K562 (cell line): ENCODE data around the gene ZNF629. TPM values are rescaled to one million over a fixed set of nuclear protein-coding genes. Genes with fewer than 3 reads are reported as not detected.

Source experiments
- C11orf30 ChIP-seq: fragments of 450-650 bp; IDR thresholded peaks from 2 replicates; pipeline ENCODE4 v1.6.1; 2016; ENCODE audit warnings: low read depth, mild to moderate bottlenecking
- CBFB ChIP-seq: sonication (generic); formaldehyde crosslinking; IDR thresholded peaks from 2 replicates; pipeline ENCODE4 v1.4.0; 2020; ENCODE audit warnings: mild to moderate bottlenecking, missing genetic modification reagents
- EHMT2 ChIP-seq: fragments of 450-650 bp; IDR thresholded peaks from 2 replicates; pipeline ENCODE4 v1.6.1; 2018; ENCODE audit warnings: antibody characterized with exemption
- HDAC3 ChIP-seq: fragments of 450-650 bp; IDR thresholded peaks from 2 replicates; pipeline ENCODE4 v1.6.1; 2018; ENCODE audit warnings: borderline replicate concordance, mild to moderate bottlenecking, moderate library complexity; ENCODE audit not compliant: partially characterized antibody
- NCOA2 ChIP-seq, 2 experiments: fragments of 450-650 bp; IDR thresholded peaks; 2 replicates each; pipeline ENCODE4 v1.6.1; 2018; ENCODE audit warnings: mild to moderate bottlenecking in 2 of 2, moderate library complexity in 1 of 2; ENCODE audit not compliant: partially characterized antibody in 2 of 2
- RBM39 ChIP-seq: fragments of 200-400 bp; formaldehyde crosslinking; optimal IDR thresholded peaks from 2 replicates; pipeline ENCODE3; 2018; ENCODE audit warnings: low read depth, low read length
- SMARCA5 ChIP-seq: fragments of 450-650 bp; IDR thresholded peaks from 2 replicates; pipeline ENCODE4 v1.6.1; 2016
- THRAP3 ChIP-seq: fragments of 450-650 bp; IDR thresholded peaks from 2 replicates; pipeline ENCODE4 v1.6.1; 2016; ENCODE audit warnings: mild to moderate bottlenecking, inconsistent platforms, borderline replicate concordance
- ZNF143 ChIP-seq: sonication (generic); formaldehyde crosslinking; IDR thresholded peaks from 2 replicates; pipeline ENCODE4 v1.9.0; 2022; ENCODE audit warnings: mild to moderate bottlenecking, missing genetic modification reagents
- ZSCAN29 ChIP-seq: fragments of 450-650 bp; IDR thresholded peaks from 2 replicates; pipeline ENCODE4 v1.6.1; 2017
- polyA plus RNA-seq, 8 experiments: library from polyadenylated mRNA; depleted of rRNA in 4 of 8; stranded (reverse) in 5 of 8; unstranded in 3 of 8; fragments of >200 nt; fragmentation: Nextera tagmentation in 2 of 8; fragmentation: Illumina TruSeq in 1 of 8; extraction: Ambion mirVana in 2 of 8; extraction: Trizol in 1 of 8; gene quantifications; 2 replicates each; pipeline versions ENCODE4 v1.2.1 to v1.2.3, GENCODE V29; 2011 to 2014; ENCODE audit warnings: inconsistent platforms in 1 of 8, missing spikeins in 1 of 8
- total RNA-seq, 7 experiments: library from RNA; depleted of rRNA in 6 of 7; stranded (reverse); fragments of >200 nt in 6 of 7; fragmentation: Illumina TruSeq in 2 of 7; extraction: Trizol in 2 of 7; gene quantifications; 2 replicates each; pipeline versions ENCODE4 v1.2.1 to v1.2.3, GENCODE V29; 2011 to 2021; ENCODE audit warnings: low replicate concordance in 1 of 7
- TF ChIP-seq, protein P1 (sequence below): sonication (generic); formaldehyde crosslinking; IDR thresholded peaks from 2 replicates; pipeline ENCODE4 v1.8.0; 2023; ENCODE audit warnings: missing genetic modification reagents, mild to moderate bottlenecking, borderline replicate concordance
- TF ChIP-seq, protein P2 (sequence below): fragments of 200-800 bp; sonication (Bioruptor generic); IDR thresholded peaks from 2 replicates; pipeline ENCODE4 v1.6.1; 2017; ENCODE audit warnings: missing genetic modification characterization, missing compliant biosample characterization
- TF ChIP-seq, protein P3 (sequence below): sonication (generic); formaldehyde crosslinking; IDR thresholded peaks from 2 replicates; pipeline ENCODE4 v1.8.0; 2022; ENCODE audit warnings: mild to moderate bottlenecking, missing genetic modification reagents

ZNF629 gene
- total and polyA plus RNA-seq, 9 of the 15 experiments (the other 6 are each of a cell fraction or from before 2014, with no cell fraction given): 0.44 to 18.8 (median 7.4) TPM

DNA sequence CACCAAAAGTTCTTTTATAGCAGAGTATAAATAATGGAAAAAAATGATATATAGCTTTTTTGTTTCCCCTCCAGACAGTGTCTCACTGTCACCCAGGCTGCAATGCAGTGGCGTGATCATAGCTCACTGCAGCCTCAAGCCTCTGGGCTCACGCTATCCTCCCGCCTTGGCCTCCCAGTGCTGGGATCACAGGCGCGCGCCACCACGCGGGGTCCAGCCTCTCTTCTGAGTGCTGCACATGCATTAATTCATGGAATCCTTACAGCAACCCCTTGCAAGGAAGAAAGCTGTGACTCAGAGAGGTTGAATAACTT is 18.0 kb upstream of the ZNF629 start (continued):
- TF ChIP-seq, protein P1, sequence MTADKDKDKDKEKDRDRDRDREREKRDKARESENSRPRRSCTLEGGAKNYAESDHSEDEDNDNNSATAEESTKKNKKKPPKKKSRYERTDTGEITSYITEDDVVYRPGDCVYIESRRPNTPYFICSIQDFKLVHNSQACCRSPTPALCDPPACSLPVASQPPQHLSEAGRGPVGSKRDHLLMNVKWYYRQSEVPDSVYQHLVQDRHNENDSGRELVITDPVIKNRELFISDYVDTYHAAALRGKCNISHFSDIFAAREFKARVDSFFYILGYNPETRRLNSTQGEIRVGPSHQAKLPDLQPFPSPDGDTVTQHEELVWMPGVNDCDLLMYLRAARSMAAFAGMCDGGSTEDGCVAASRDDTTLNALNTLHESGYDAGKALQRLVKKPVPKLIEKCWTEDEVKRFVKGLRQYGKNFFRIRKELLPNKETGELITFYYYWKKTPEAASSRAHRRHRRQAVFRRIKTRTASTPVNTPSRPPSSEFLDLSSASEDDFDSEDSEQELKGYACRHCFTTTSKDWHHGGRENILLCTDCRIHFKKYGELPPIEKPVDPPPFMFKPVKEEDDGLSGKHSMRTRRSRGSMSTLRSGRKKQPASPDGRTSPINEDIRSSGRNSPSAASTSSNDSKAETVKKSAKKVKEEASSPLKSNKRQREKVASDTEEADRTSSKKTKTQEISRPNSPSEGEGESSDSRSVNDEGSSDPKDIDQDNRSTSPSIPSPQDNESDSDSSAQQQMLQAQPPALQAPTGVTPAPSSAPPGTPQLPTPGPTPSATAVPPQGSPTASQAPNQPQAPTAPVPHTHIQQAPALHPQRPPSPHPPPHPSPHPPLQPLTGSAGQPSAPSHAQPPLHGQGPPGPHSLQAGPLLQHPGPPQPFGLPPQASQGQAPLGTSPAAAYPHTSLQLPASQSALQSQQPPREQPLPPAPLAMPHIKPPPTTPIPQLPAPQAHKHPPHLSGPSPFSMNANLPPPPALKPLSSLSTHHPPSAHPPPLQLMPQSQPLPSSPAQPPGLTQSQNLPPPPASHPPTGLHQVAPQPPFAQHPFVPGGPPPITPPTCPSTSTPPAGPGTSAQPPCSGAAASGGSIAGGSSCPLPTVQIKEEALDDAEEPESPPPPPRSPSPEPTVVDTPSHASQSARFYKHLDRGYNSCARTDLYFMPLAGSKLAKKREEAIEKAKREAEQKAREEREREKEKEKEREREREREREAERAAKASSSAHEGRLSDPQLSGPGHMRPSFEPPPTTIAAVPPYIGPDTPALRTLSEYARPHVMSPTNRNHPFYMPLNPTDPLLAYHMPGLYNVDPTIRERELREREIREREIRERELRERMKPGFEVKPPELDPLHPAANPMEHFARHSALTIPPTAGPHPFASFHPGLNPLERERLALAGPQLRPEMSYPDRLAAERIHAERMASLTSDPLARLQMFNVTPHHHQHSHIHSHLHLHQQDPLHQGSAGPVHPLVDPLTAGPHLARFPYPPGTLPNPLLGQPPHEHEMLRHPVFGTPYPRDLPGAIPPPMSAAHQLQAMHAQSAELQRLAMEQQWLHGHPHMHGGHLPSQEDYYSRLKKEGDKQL (CRISPR knock-in tag): no peak
- no peak for TF ChIP-seq RBM39
- TF ChIP-seq SMARCA5: no peak
- no peak for TF ChIP-seq NCOA2 (IDR thresholded peaks at IDR 0.05; ENCODE audit: partially characterized antibody in 2 of 2)
- TF ChIP-seq HDAC3: no peak
- no peak for TF ChIP-seq EHMT2
- TF ChIP-seq, protein P2, sequence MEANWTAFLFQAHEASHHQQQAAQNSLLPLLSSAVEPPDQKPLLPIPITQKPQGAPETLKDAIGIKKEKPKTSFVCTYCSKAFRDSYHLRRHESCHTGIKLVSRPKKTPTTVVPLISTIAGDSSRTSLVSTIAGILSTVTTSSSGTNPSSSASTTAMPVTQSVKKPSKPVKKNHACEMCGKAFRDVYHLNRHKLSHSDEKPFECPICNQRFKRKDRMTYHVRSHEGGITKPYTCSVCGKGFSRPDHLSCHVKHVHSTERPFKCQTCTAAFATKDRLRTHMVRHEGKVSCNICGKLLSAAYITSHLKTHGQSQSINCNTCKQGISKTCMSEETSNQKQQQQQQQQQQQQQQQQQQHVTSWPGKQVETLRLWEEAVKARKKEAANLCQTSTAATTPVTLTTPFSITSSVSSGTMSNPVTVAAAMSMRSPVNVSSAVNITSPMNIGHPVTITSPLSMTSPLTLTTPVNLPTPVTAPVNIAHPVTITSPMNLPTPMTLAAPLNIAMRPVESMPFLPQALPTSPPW (CRISPR knock-in tag): no peak
- TF ChIP-seq ZNF143: no peak
- TF ChIP-seq THRAP3: no peak
- TF ChIP-seq, protein P3, sequence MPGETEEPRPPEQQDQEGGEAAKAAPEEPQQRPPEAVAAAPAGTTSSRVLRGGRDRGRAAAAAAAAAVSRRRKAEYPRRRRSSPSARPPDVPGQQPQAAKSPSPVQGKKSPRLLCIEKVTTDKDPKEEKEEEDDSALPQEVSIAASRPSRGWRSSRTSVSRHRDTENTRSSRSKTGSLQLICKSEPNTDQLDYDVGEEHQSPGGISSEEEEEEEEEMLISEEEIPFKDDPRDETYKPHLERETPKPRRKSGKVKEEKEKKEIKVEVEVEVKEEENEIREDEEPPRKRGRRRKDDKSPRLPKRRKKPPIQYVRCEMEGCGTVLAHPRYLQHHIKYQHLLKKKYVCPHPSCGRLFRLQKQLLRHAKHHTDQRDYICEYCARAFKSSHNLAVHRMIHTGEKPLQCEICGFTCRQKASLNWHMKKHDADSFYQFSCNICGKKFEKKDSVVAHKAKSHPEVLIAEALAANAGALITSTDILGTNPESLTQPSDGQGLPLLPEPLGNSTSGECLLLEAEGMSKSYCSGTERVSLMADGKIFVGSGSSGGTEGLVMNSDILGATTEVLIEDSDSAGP (CRISPR knock-in tag): no peak
- no peak for TF ChIP-seq C11orf30
- TF ChIP-seq CBFB (CRISPR knock-in tag): no peak
- TF ChIP-seq ZSCAN29: no peak
